T-cell (primary cell): ENCODE data around the gene RIPOR3. TPM values are rescaled to one million over a fixed set of nuclear protein-coding genes. Genes with fewer than 3 reads are reported as not detected.

Experiments used
- ATAC-seq, 4 experiments: fragments of 200-7000 bp in 3 of 4; fragments of 150-1000 bp in 1 of 4; cut with Tn5 transposase; replicated peaks in 1 of 4; 1 replicate in 3 of 4; 2 replicates in 1 of 4; pipeline ENCODE4 v1.10.0; 2021; ENCODE audit warnings: moderate library complexity in 3 of 4, mild to moderate bottlenecking in 2 of 4, moderate number of reproducible peaks in 1 of 4
- CTCF ChIA-PET, 2 donors: fragments of 300-600 bp; sonication (Branson Sonifier 250); formaldehyde crosslinking; loops; one replicate each; lab custom pipeline; 2022; ENCODE audit warnings: antibody characterized with exemption in 2 of 2; lab: Charles Lee
- POLR2A ChIA-PET, 2 donors: fragments of 300-600 bp; sonication (Branson Sonifier 250); formaldehyde crosslinking; loops; one replicate each; lab custom pipeline; 2022; ENCODE audit warnings: antibody characterized with exemption in 2 of 2; lab: Charles Lee
- DNase-seq, 35 experiments: peaks; one replicate each; pipeline versions ENCODE4 v3.0.0 to v3.0.0-alpha.2; 2013 to 2023
- H3K27ac ChIP-seq: one replicate; pipeline ENCODE4 v1.5.1; 2013; ENCODE audit warnings: low read length
- H3K27me3 ChIP-seq, 2 experiments: replicated peaks in 1 of 2; 1 replicate in 1 of 2; 2 replicates in 1 of 2; pipeline versions ENCODE4 v1.6.1 to v1.7.0; 2013; ENCODE audit warnings: low read length in 1 of 2, mixed read lengths in 1 of 2; ENCODE audit not compliant: control insufficient read depth in 2 of 2, insufficient read depth in 2 of 2; ENCODE audit errors: extremely low read depth in 1 of 2
- H3K36me3 ChIP-seq, 2 donors: 1 replicate in 1 of 2; 2 replicates in 1 of 2; pipeline versions ENCODE4 v1.6.1 to v1.7.0; 2013; ENCODE audit warnings: low read length in 1 of 2; ENCODE audit not compliant: control insufficient read depth in 2 of 2, insufficient read depth in 1 of 2; ENCODE audit errors: extremely low read depth in 1 of 2
- H3K4me1 ChIP-seq, 2 experiments: 1 replicate in 1 of 2; 2 replicates in 1 of 2; pipeline versions ENCODE4 v1.6.1 to v1.7.0; 2013; ENCODE audit warnings: low read length in 2 of 2, mixed read lengths in 1 of 2; ENCODE audit not compliant: insufficient read depth in 2 of 2, control insufficient read depth in 1 of 2; ENCODE audit errors: extremely low read depth in 1 of 2
- H3K4me3 ChIP-seq, 2 donors: 1 replicate in 1 of 2; 2 replicates in 1 of 2; pipeline versions ENCODE4 v1.5.1 to v1.7.0; 2013; ENCODE audit warnings: mild to moderate bottlenecking in 2 of 2, low read length in 1 of 2, moderate library complexity in 1 of 2; ENCODE audit not compliant: control insufficient read depth in 1 of 2; ENCODE audit errors: extremely low read depth in 1 of 2
- H3K9me3 ChIP-seq: 2 replicates; pipeline ENCODE4 v1.7.0; 2013
- H3K27ac Mint-ChIP-seq, 2 donors: one replicate each; pipeline ENCODE4 v1.8.0; 2020 to 2021; ENCODE audit warnings: mild to moderate bottlenecking in 2 of 2, mixed read lengths in 2 of 2
- H3K27me3 Mint-ChIP-seq, 2 donors: one replicate each; pipeline ENCODE4 v1.8.0; 2021 to 2022; ENCODE audit warnings: mixed read lengths in 2 of 2
- H3K36me3 Mint-ChIP-seq: one replicate; pipeline ENCODE4 v1.8.0; 2021; ENCODE audit warnings: mixed read lengths
- H3K4me1 Mint-ChIP-seq, 3 donors: one replicate each; pipeline ENCODE4 v1.8.0; 2020 to 2022; ENCODE audit warnings: mixed read lengths in 3 of 3, mild to moderate bottlenecking in 1 of 3
- H3K4me3 Mint-ChIP-seq, 3 donors: one replicate each; pipeline ENCODE4 v1.8.0; 2020 to 2022; ENCODE audit warnings: mild to moderate bottlenecking in 3 of 3, mixed read lengths in 3 of 3, moderate library complexity in 3 of 3
- H3K9me3 Mint-ChIP-seq, 3 donors: one replicate each; pipeline ENCODE4 v1.8.0; 2020 to 2022; ENCODE audit warnings: mixed read lengths in 3 of 3
- WGBS: methylation state at CpG from one replicate; pipeline ENCODE4 v1.1.5; 2013; ENCODE audit warnings: missing lambda C conversion rate; ENCODE audit not compliant: insufficient coverage; 5-methylcytosine and 5-hydroxymethylcytosine counted together
- total RNA-seq, 35 experiments: library from RNA in 6 of 35; stranded (reverse) in 6 of 35; fragments of 120-200 nt in 1 of 35; gene quantifications; one replicate each; pipeline versions ENCODE4 v1.2.1 to v1.2.4 and lab custom pipeline; 2013 to 2026

Gene RIPOR3
- total RNA-seq, 5 donors from 2014 or later (not counting 1 experiment from before 2014, with no cell fraction given): 0.25 to 0.88 (median 0.42) TPM

GRCh38 chr20:50731930-50732690 is 40.8 kb upstream of the RIPOR3 start:
- Mint-ChIP-seq H3K27ac (peak overlapping the region; percentile 63 to 71), H3K4me1 (peaks cover 34 to 43% (median 35%) of the 10 kb centered on the region in 3 donors), H3K36me3 (peaks cover 3% of the 10 kb centered on the region), H3K9me3 (no peaks in the 10 kb centered on the region), H3K27me3 (no peaks in the 10 kb centered on the region), H3K4me3 (peak overlapping the region; percentile 84 to 89 (median 86))
- Histone ChIP-seq H3K27ac (no peak overlapping the region), H3K27me3 (no peaks in the 10 kb centered on the region), H3K36me3 (no peaks in the 10 kb centered on the region), H3K4me1 (peaks cover 6 to 19% of the 10 kb centered on the region in 2 experiments), H3K4me3 (peak overlapping the region; percentile 64 to 74), H3K9me3 (no peaks in the 10 kb centered on the region)
- ATAC-seq: no peak
- 9% methylated on average over 21 of the region's 29 CpGs for WGBS
- ChIA-PET CTCF (interaction anchor here (0.6 to 2.5 kb wide), 6 partner anchors 17 to 197 kb away, joined by 3 to 6 read pairs (median 4); partner anchors contain the start of gene BCAS4 (in 1 of the 2)), POLR2A (interaction anchor here in 1 of 2 donors (0.6 kb wide), 1 partner anchor 25 kb away, joined by 12 read pairs; no protein-coding TSS in a partner anchor)
- peak in 4 of 35 experiments; percentile 3 to 27 (median 10) for DNase-seq

GRCh38 chr20:50731055-50731929 is 40.0 kb upstream of the RIPOR3 start, which contains the start of gene PARD6B:
PARD6B (plus strand) TSS chr20:50731580; CDS start chr20:50731787, 207 bp downstream.
- Histone ChIP-seq H3K27ac (peak within 1 kb of the TSS; percentile 33), H3K4me3 (peak within 1 kb of the TSS; percentile 64 to 74), H3K9me3 (no peaks in the 10 kb centered on the region), H3K4me1 (peaks cover 6 to 19% of the 10 kb centered on the region in 2 experiments), H3K36me3 (no peaks in the 10 kb centered on the region), H3K27me3 (peaks cover 0 to 2% of the 10 kb centered on the region in 2 experiments)
- ATAC-seq (peak; percentile 91 to 97 (median 94)), DNase-seq (peak; percentile 96 to 100 (median 99))
- ChIA-PET CTCF (interaction anchor here (0.6 to 2.5 kb wide), 4 partner anchors 18 to 63 kb away, joined by 3 to 6 read pairs (median 4); partner anchors contain the start of gene BCAS4 (in 1 of the 2)), POLR2A (interaction anchor here in 1 of 2 donors (0.6 kb wide), 1 partner anchor 24 kb away, joined by 12 read pairs; no protein-coding TSS in a partner anchor)
- H3K36me3 Mint-ChIP-seq: peaks cover 3% of the 10 kb centered on the region
- under 1% methylated on average over 106 of the region's 114 CpGs for WGBS
- H3K4me3 Mint-ChIP-seq: peak within 1 kb of the TSS; percentile 84 to 89 (median 86)
- no peaks in the 10 kb centered on the region for H3K27me3 Mint-ChIP-seq
- H3K27ac Mint-ChIP-seq: peak within 1 kb of the TSS; percentile 63 to 73
- peaks cover 33 to 43% (median 34%) of the 10 kb centered on the region in 3 donors for H3K4me1 Mint-ChIP-seq
- no peaks in the 10 kb centered on the region for H3K9me3 Mint-ChIP-seq

- Histone ChIP-seq H3K4me3 (peak overlapping the region; percentile 55 to 64), H3K27ac (peak overlapping the region; percentile 33), H3K4me1 (peaks cover 6 to 19% of the 10 kb centered on the region in 2 experiments), H3K9me3 (no peaks in the 10 kb centered on the region), H3K36me3 (no peaks in the 10 kb centered on the region), H3K27me3 (peaks cover 0 to 5% of the 10 kb centered on the region in 2 experiments)
- ATAC-seq (no peak), DNase-seq (no peak)
- Mint-ChIP-seq H3K36me3 (no peaks in the 10 kb centered on the region), H3K27ac (peak overlapping the region in 1 of 2 donors; percentile 73), H3K4me3 (peak overlapping the region; percentile 84 to 89 (median 86)), H3K9me3 (no peaks in the 10 kb centered on the region), H3K27me3 (no peaks in the 10 kb centered on the region), H3K4me1 (peaks cover 27 to 37% (median 28%) of the 10 kb centered on the region in 3 donors)
- under 1% methylated on average over 35 of the region's 35 CpGs for WGBS
- POLR2A ChIA-PET: no interaction called here
- CTCF ChIA-PET: interaction anchor here in 1 of 2 donors (1.1 kb wide), 1 partner anchor 19 kb away, joined by 4 read pairs; no protein-coding TSS in a partner anchor
These were observed 39.4 kb upstream of the RIPOR3 start for GRCh38 chr20:50730765-50731054.

- no peak for ATAC-seq
- CTCF ChIA-PET: interaction anchor here in 1 of 2 donors (1.0 to 1.1 kb wide), 2 partner anchors 19 to 60 kb away, joined by 3 to 4 read pairs; no protein-coding TSS in a partner anchor
- POLR2A ChIA-PET: no interaction called here
- Histone ChIP-seq H3K27me3 (peaks cover 0 to 6% of the 10 kb centered on the region in 2 experiments), H3K9me3 (no peaks in the 10 kb centered on the region), H3K4me3 (peak overlapping the region; percentile 55 to 64), H3K36me3 (no peaks in the 10 kb centered on the region), H3K27ac (peak overlapping the region; percentile 33), H3K4me1 (peaks cover 6 to 19% of the 10 kb centered on the region in 2 experiments)
- Mint-ChIP-seq H3K4me3 (peak overlapping the region; percentile 84 to 89 (median 86)), H3K36me3 (no peaks in the 10 kb centered on the region), H3K4me1 (peaks cover 21 to 33% (median 22%) of the 10 kb centered on the region in 3 donors), H3K27ac (peak overlapping the region in 1 of 2 donors; percentile 73), H3K9me3 (no peaks in the 10 kb centered on the region), H3K27me3 (no peaks in the 10 kb centered on the region)
- peak in 3 of 35 experiments; percentile 6 to 16 (median 13) for DNase-seq
- WGBS: 42% methylated on average over 12 of the region's 21 CpGs
These were observed 38.8 kb upstream of the RIPOR3 start for GRCh38 chr20:50729901-50730764.

GRCh38 chr20:50728981-50729874 is 37.9 kb upstream of the RIPOR3 start:
- no peaks in the 10 kb centered on the region for H3K9me3 ChIP-seq
- WGBS: 86% methylated on average over 1 of the region's 11 CpGs
- peaks cover 6 to 19% of the 10 kb centered on the region in 2 experiments for H3K4me1 ChIP-seq
- CTCF ChIA-PET: interaction anchor here in 1 of 2 donors (1.0 to 1.1 kb wide), 2 partner anchors 20 to 61 kb away, joined by 3 to 4 read pairs; no protein-coding TSS in a partner anchor
- Mint-ChIP-seq H3K27me3 (no peaks in the 10 kb centered on the region), H3K27ac (peak overlapping the region in 1 of 2 donors; percentile 44), H3K4me3 (peak overlapping the region in 2 of 3 donors; percentile 12 to 24), H3K36me3 (no peaks in the 10 kb centered on the region), H3K4me1 (peaks cover 18 to 26% (median 19%) of the 10 kb centered on the region in 3 donors), H3K9me3 (no peaks in the 10 kb centered on the region)
- no peak overlapping the region for H3K4me3 ChIP-seq
- peaks cover 0 to 12% of the 10 kb centered on the region in 2 experiments for H3K27me3 ChIP-seq
- POLR2A ChIA-PET: no interaction called here
- DNase-seq: no peak
- no peaks in the 10 kb centered on the region for H3K36me3 ChIP-seq
- ATAC-seq: no peak
- no peak overlapping the region for H3K27ac ChIP-seq
